ENCODE results near the gene NDUFB3. TPM values are rescaled to one million over a fixed set of nuclear protein-coding genes. Genes with fewer than 3 reads are reported as not detected.

The NDUFB3 gene
- total and polyA plus RNA-seq, 2 donors (not counting 1 experiment from before 2014, with no cell fraction given) = 13.0 to 44.7 TPM

DNA sequence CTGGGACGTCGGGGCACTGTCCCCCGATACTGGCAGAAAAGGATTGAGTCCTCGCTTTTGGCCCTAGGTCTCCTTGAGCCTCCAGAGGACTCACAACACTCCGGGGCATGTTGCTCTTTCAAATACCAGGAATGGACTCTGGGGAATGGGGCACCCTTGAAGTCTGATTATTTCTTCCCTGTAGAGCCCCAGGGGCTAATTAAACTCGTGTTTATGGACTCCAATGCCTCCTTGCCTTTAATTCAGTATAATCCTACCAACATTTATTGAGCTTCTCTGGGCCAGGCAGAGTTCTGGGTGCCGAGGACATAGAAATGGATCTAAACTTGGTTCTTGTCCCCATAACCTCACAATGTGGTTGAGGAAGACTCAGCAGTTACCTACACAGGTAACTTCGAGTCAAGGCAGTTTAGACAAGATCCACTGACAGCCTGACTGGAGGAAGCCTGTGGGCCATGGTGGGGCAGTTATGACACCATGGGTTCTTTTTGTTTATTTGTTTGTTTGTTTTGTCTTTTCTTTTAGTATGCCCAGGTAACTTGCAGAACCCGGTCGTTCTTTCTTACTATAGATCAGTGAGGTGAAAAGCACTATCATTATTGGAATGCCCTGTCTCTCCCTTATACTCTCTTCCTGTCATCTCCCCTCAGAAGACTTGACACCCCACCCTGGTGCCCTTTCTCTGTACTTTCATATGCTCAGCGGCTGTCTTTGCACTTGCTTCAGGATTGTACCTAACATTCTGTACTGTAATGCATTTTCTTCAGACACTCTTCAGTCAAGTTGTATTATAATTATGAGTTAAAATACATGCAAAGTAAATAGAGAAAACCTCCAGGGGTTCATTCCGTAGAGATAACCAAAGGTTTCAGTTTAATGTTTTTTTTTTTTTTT is 47.4 kb downstream of the NDUFB3 start:
- Histone ChIP-seq H3K9me3 (ENCODE audit: control extremely low read depth in 1 of 3, control insufficient read depth in 2 of 3, insufficient read depth in 1 of 3, low read length in 2 of 3) (peaks cover 0 to 5% (median 0%) of the 10 kb centered on the region in 3 donors), H3K27ac (ENCODE audit: low read length in 2 of 2) (peak overlapping the region; percentile 94 to 96), H3K27me3 (replicated peaks in 1 of 4; ENCODE audit: control extremely low read depth in 1 of 4, control insufficient read depth in 3 of 4, insufficient read depth in 4 of 4, low read length in 3 of 4) (no peaks in the 10 kb centered on the region), H3K9ac (ENCODE audit: low read length) (peak overlapping the region; percentile 99), H3K36me3 (replicated peaks in 1 of 2; ENCODE audit: control extremely low read depth in 1 of 2, control insufficient read depth in 1 of 2, extremely low read depth in 1 of 2, insufficient read depth in 2 of 2, low read length in 1 of 2) (no peaks in the 10 kb centered on the region), H4K20me1 (ENCODE audit: control insufficient read depth, insufficient read depth, low read length, poor library complexity, severe bottlenecking) (no peaks in the 10 kb centered on the region), H3K4me2 (replicated peaks; ENCODE audit: low read depth, low read length, poor library complexity, severe bottlenecking) (peak overlapping the region; percentile 87), H2AFZ (ENCODE audit: insufficient read depth, low read depth, low read length, poor library complexity, severe bottlenecking) (peak overlapping the region; percentile 77), H3K4me3 (ENCODE audit: control extremely low read depth in 1 of 5, extremely low read depth in 1 of 5, insufficient read depth in 1 of 5, low read depth in 2 of 5, low read length in 4 of 5) (peak overlapping the region; percentile 66 to 100 (median 97)), H3K79me2 (ENCODE audit: control insufficient read depth, insufficient read depth, low read length) (peaks cover 72% of the 10 kb centered on the region), H3K4me1 (ENCODE audit: control insufficient read depth in 2 of 2, insufficient read depth in 2 of 2, low read length in 2 of 2) (peaks cover 71 to 77% of the 10 kb centered on the region in 2 donors)
- Mint-ChIP-seq H3K9me3 (ENCODE audit: insufficient read depth) (no peaks in the 10 kb centered on the region), H3K4me1 (peaks cover 76% of the 10 kb centered on the region), H3K4me3 (peak overlapping the region; percentile 98), H3K27me3 (no peaks in the 10 kb centered on the region), H3K27ac (peak overlapping the region; percentile 98)
- CTCF ChIA-PET = interaction anchor here (0.9 to 5.4 kb wide), 14 partner anchors 12 to 255 kb away, joined by 3 to 100 read pairs (median 9); partner anchors contain the start of genes CASP10, CASP8, CLK1 and HYCC2
- TF ChIP-seq CTCF (IDR thresholded peaks at IDR 0.05) (no peak), EZH2 (IDR thresholded peaks at IDR 0.05; ENCODE audit: borderline replicate concordance, insufficient read depth, low read depth, low read length, poor library complexity, severe bottlenecking) (no peak)
- DNase-seq (peak; percentile 51), ATAC-seq (ENCODE audit: low read depth) (peak; percentile 2)
- POLR2A ChIA-PET = interaction anchor here (0.6 to 3.5 kb wide), 8 partner anchors 9 to 1730 kb away, joined by 3 to 55 read pairs (median 10); partner anchors contain the start of genes CASP10, CASP8 and CLK1
- 0% methylated on average over 5 of the region's 12 CpGs for WGBS (ENCODE audit: insufficient coverage)
- intact Hi-C loops (cut with micrococcal nuclease) = loop anchor here (1.0 to 5.0 kb wide), 9 partner anchors 10 to 407 kb away; partner anchors contain the start of genes BZW1, NIF3L1, ORC2 and PPIL3
